Loucy (cell line): ENCODE data around the gene CELF4.

Experiments
- H2AFZ ChIP-seq: fragments of 200-600 bp; sonication (generic); 2 replicates; pipeline ENCODE4 v1.6.0; 2016; ENCODE audit warnings: antibody characterized with exemption, mild to moderate bottlenecking, low read length, moderate library complexity
- H3F3A ChIP-seq: fragments of 200-600 bp; 2 replicates; pipeline ENCODE4 v1.6.0; 2016; ENCODE audit warnings: antibody characterized with exemption, low read depth, mild to moderate bottlenecking
- H3K27me3 ChIP-seq: fragments of 200-600 bp; sonication (generic); 2 replicates; pipeline ENCODE4 v1.6.1; 2014; ENCODE audit warnings: low read length, mild to moderate bottlenecking; ENCODE audit not compliant: insufficient read depth, poor library complexity, severe bottlenecking
- H3K36me3 ChIP-seq: fragments of 200-600 bp; sonication (generic); 2 replicates; pipeline ENCODE4 v1.6.1; 2016; ENCODE audit warnings: low read length; ENCODE audit not compliant: insufficient read depth
- H3K4me1 ChIP-seq: fragments of 200-600 bp; sonication (generic); 2 replicates; pipeline ENCODE4 v1.5.1; 2014; ENCODE audit warnings: low read length, mild to moderate bottlenecking; ENCODE audit not compliant: insufficient read depth, poor library complexity, severe bottlenecking
- H3K4me2 ChIP-seq: fragments of 200-600 bp; sonication (generic); 2 replicates; pipeline ENCODE4 v1.6.0; 2014; ENCODE audit warnings: antibody characterized with exemption, low read length, low read depth, mild to moderate bottlenecking; ENCODE audit not compliant: poor library complexity, severe bottlenecking
- H3K4me3 ChIP-seq: fragments of 200-600 bp; sonication (generic); 2 replicates; pipeline ENCODE4 v1.5.1; 2014; ENCODE audit warnings: low read length, mild to moderate bottlenecking, mixed read lengths; ENCODE audit not compliant: poor library complexity, severe bottlenecking
- H3K79me2 ChIP-seq: fragments of 200-600 bp; sonication (generic); 2 replicates; pipeline ENCODE4 v1.6.1; 2014; ENCODE audit warnings: low read length; ENCODE audit not compliant: insufficient read depth
- H3K9ac ChIP-seq: fragments of 200-600 bp; sonication (generic); 2 replicates; pipeline ENCODE4 v1.6.0; 2014; ENCODE audit warnings: mild to moderate bottlenecking, low read depth, low read length, moderate library complexity; ENCODE audit not compliant: poor library complexity, severe bottlenecking
- H3K9me2 ChIP-seq: fragments of 200-600 bp; sonication (generic); replicated peaks from 2 replicates; pipeline ENCODE4 v1.6.1; 2016; ENCODE audit warnings: low read depth, low read length, mixed read lengths
- H3K9me3 ChIP-seq: fragments of 200-600 bp; sonication (generic); 2 replicates; pipeline ENCODE4 v1.6.1; 2014; ENCODE audit warnings: mild to moderate bottlenecking, antibody characterized with exemption, low read length, low read depth; ENCODE audit not compliant: insufficient read depth
- H4K20me1 ChIP-seq: fragments of 200-600 bp; sonication (generic); 2 replicates; pipeline ENCODE4 v1.6.0; 2014; ENCODE audit warnings: antibody characterized with exemption, low read length, mild to moderate bottlenecking; ENCODE audit not compliant: insufficient read depth, poor library complexity, severe bottlenecking
- CTCF ChIP-seq: fragments of 200-600 bp; sonication (generic); conservative IDR thresholded peaks from 2 replicates; pipeline ENCODE4 v1.5.1; 2014; ENCODE audit warnings: mild to moderate bottlenecking, antibody characterized with exemption, low read length
- EZH2phosphoT487 ChIP-seq: fragments of 200-600 bp; IDR thresholded peaks from 2 replicates; pipeline ENCODE4 v1.6.1; 2018; ENCODE audit warnings: antibody characterized with exemption, mild to moderate bottlenecking, moderate library complexity, borderline replicate concordance

CELF4 gene

GRCh38 chr18:37270666-37271052 lies 294.9 kb downstream of the CELF4 start:
- Histone ChIP-seq H3K79me2 (no peaks in the 10 kb centered on the region), H3K27me3 (no peaks in the 10 kb centered on the region), H3K36me3 (no peaks in the 10 kb centered on the region), H3K4me1 (no peaks in the 10 kb centered on the region), H3K4me3 (no peak overlapping the region), H3K4me2 (no peak overlapping the region), H2AFZ (no peak overlapping the region), H3F3A (no peaks in the 10 kb centered on the region), H3K9ac (no peak overlapping the region), H3K9me2 (no peaks in the 10 kb centered on the region), H4K20me1 (no peaks in the 10 kb centered on the region), H3K9me3 (no peaks in the 10 kb centered on the region; the same call in 1 of the 2 replicates)
- TF ChIP-seq EZH2phosphoT487 (no peak), CTCF (no peak)

- Histone ChIP-seq H2AFZ (no peak overlapping the region), H3K27me3 (no peaks in the 10 kb centered on the region), H3K4me1 (no peaks in the 10 kb centered on the region), H3K4me3 (no peak overlapping the region), H3K9me3 (no peaks in the 10 kb centered on the region; the same call in 1 of the 2 replicates), H3K79me2 (no peaks in the 10 kb centered on the region), H4K20me1 (no peaks in the 10 kb centered on the region), H3K36me3 (no peaks in the 10 kb centered on the region), H3K9me2 (no peaks in the 10 kb centered on the region), H3F3A (no peaks in the 10 kb centered on the region), H3K9ac (no peak overlapping the region), H3K4me2 (no peak overlapping the region)
- TF ChIP-seq EZH2phosphoT487: no peak
- TF ChIP-seq CTCF: no peak
Measured at GRCh38 chr18:37270038-37270665, 295.4 kb downstream of the CELF4 start.

GRCh38 chr18:37266290-37266689 lies 299.3 kb downstream of the CELF4 start:
- TF ChIP-seq CTCF (no peak), EZH2phosphoT487 (no peak)
- H4K20me1 ChIP-seq: no peaks in the 10 kb centered on the region
- H2AFZ ChIP-seq: no peak overlapping the region
- no peaks in the 10 kb centered on the region for H3K4me1 ChIP-seq
- no peaks in the 10 kb centered on the region for H3F3A ChIP-seq
- no peak overlapping the region for H3K4me2 ChIP-seq
- H3K27me3 ChIP-seq: no peaks in the 10 kb centered on the region
- H3K79me2 ChIP-seq: no peaks in the 10 kb centered on the region
- no peak overlapping the region for H3K4me3 ChIP-seq
- H3K9ac ChIP-seq: no peak overlapping the region
- H3K9me3 ChIP-seq: no peaks in the 10 kb centered on the region; the same call in 1 of the 2 replicates
- no peaks in the 10 kb centered on the region for H3K9me2 ChIP-seq
- no peaks in the 10 kb centered on the region for H3K36me3 ChIP-seq
